GM19328 (cell line): ENCODE measurements around the gene IGFBP2.
"Not testable (repeated sequence)": the region's sequence is repeated elsewhere in the genome, so short reads cannot be mapped to it uniquely, and the experiment has no call there.

Experiments used
- ATAC-seq: cut with Tn5 transposase; IDR thresholded peaks from one replicate; pipeline ENCODE4 v1.9.1; 2021; ENCODE audit warnings: mild to moderate bottlenecking, moderate library complexity; ENCODE audit not compliant: unreplicated experiment

The IGFBP2 gene, protein sequence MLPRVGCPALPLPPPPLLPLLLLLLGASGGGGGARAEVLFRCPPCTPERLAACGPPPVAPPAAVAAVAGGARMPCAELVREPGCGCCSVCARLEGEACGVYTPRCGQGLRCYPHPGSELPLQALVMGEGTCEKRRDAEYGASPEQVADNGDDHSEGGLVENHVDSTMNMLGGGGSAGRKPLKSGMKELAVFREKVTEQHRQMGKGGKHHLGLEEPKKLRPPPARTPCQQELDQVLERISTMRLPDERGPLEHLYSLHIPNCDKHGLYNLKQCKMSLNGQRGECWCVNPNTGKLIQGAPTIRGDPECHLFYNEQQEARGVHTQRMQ

DNA sequence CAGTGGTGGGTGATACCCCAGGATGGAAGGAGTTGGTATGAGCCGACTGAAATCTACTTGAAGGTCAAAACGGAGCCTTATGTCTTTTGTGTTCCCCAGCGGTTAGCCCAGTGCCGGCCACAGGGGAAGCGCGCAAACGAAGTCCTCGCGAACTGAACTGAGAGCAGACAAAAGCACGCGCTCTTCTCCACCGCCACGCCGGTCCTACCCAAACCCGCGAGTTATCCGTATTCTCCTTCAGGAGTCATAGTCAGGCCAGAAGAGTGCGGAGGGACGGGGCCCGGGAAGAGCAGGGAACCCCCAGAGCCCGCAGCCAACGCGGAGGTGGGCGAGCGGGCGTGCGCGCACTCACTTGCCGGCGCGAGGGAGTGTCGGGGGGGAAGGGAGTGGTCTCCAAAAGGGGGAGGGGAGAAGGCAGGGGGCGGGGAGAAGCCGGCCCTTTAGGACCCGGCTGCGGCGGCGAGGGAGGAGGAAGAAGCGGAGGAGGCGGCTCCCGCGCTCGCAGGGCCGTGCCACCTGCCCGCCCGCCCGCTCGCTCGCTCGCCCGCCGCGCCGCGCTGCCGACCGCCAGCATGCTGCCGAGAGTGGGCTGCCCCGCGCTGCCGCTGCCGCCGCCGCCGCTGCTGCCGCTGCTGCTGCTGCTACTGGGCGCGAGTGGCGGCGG, at the start of gene IGFBP2:
Gene IGFBP2 (plus strand): TSS at position 469 of the 664 bp plus-strand sequence. CDS start 104 bp downstream, at position 573.
- no peak for ATAC-seq

DNA sequence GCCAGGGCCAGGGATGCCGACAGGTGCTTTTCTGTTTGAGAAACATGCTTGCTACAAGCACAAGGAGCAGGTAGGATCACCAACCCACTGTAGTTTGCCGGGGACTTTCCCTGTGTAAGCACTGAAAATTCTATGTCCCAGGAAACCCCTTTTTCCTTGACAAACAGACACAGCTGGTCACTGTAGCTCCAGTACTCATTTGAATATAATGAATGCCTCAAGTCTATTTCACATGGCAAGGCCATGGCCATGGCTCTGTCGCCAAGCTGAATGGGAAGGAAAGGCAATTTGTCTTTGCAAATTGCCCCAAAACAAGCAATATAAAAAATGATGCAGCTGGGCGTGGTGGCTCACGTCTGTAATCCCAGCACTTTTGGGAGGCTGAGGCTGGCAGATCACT, 49.6 kb upstream of the IGFBP2 start:
- no peak for ATAC-seq

DNA sequence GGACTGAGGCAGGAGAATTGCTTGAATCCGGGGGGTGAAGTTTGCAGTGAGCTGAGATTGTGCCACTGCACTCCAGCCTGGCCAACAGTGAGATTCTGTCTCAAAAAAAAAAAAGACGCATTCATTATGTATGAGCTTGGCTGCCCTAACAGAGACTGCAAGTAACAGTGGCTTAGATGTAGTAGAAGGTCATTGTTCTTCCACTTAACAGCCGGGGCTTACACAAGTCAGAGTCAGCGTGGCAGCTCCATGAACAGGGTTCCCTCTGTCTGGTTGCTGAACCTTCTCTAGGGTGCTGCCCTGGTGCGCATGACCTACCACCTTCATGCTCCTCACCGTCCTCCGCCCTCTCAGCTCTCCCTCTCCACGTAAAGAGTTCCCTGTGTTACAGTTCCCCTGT, 49.1 kb upstream of the IGFBP2 start:
- no peak for ATAC-seq

DNA sequence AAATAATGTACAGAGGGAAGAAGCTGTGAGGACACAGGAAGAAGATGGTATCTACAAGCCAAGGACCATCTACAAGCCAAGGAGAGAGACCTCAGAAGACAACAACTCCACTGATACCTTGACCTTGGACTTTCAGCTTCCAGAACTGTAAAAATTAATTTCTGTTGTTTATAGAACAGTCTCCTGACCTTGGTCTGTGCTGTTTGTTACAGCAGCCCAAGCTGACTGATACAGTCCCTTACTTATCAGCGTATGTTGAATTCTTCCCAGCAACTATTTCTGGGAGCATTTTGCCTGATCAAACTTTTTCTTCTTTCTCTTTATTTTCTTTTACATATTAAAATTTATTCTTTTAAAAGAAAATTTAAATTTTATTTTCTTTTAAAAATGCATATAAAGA, 47.8 kb upstream of the IGFBP2 start:
- no peak for ATAC-seq

DNA sequence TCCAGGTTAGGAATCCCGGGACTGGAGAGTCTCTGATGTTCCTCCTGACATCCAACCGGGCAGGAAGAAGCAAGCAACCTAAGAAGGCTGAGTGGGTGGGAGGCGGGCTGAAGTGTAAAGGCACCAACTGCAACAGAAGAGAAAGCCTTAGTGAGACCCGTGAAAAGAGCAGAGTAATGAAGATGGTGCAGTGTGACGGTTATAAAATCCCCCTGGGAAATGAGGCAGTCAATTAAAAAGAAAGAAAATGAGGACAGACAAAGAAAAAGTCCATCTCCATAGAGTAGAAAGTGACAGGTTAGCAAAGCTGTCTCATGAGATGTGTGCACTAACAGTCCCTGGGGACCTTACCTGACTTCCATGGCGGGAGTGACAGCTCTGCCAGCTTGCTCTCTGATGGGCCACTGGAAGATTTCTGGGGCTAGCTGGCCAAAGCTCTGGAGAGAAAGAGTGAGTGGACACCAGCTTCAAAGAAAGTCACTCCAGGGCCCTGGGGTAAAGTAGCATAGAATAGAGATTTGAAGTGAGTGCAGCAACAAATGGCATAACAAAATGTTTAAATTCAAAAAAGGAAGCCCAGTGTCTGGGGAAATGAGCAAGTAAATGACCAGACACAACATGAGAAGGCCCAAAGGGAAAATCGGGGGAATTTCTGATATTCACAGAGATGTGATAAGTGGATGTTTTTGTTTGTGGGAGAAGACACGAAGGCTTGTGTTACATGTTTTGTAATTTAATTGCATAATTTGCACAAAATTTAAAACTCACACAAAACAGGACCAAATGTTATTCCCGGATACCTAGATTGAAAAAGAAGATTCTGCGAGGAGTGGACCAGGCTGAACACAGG, 44.1 kb upstream of the IGFBP2 start:
- ATAC-seq, result no peak

DNA sequence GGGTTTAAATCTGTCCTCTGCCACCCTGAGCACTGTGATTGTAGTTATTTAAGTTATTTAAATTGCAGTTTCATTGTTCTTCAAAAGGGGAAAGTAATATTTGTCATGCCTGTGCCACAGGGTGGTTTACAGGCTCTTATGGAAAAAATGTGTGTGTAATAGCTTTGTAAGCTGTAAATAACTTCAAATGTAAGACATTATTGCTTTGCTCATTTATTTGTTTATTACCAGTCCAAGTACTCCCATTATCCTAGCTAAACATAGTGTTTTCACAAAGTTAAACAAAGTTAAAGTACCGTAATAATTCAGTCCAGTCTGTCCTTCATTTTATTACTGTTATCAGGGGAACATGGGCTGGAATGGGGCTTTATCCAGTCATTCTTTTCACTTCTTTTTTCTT, 43.4 kb upstream of the IGFBP2 start:
- no peak for ATAC-seq

DNA sequence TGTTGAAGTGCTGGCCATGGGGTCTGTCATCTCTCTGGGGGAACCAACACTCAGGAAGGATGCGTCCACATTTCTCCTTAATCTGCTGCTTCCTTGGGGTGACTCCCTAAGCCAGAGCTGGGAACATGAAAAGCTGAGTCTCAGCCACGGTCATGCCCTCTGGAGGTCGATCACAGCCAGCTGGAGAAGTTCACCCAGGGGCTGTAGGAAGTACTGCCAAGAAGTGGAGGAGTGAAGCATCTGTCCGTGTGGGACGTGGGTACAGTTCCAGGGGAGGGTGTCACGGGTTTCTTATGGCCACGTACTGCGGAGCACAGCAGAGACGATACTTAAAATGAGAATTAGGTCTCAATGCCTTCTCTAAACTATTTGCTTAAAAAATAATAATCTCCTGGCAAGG, 42.4 kb upstream of the IGFBP2 start:
- no peak for ATAC-seq

DNA sequence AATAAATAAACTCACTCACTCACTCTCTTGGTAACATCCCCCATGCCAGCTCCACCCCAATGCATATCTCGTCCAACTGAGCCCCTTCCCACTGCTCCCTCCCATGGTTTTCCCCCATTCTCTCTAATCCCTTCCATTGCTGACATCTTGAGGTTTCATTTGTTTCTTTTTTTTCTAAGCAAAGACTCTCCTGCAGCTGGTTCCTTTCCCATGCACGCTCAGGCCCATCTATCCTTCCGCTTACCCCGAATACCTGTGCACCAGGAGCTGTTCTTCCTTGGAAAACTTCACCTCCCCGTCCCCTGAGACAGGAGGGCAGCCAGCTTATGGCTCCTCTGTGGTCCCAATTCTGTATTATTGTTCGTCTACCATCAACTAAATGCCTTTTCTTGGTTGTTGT, 41.7 kb upstream of the IGFBP2 start:
- no peak for ATAC-seq

DNA sequence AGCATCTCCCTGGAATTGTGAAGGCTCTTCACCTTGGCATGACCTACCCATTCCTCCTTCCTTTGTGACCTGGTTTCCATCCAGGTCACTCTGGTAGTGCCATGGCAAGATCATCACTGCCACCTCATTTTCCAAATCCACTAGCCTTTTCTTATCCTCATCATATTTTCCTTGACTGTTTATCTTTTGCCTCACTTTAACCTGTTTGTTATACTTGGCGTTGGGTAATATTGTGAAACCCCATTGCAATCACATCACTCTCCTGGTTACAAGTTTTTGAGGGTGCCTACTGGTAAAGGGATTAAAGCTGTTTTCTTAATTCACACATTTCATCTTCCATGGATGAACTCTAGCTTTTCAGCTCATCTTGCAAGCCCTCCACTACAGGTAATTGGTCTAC, 39.1 kb upstream of the IGFBP2 start:
- no peak for ATAC-seq

DNA sequence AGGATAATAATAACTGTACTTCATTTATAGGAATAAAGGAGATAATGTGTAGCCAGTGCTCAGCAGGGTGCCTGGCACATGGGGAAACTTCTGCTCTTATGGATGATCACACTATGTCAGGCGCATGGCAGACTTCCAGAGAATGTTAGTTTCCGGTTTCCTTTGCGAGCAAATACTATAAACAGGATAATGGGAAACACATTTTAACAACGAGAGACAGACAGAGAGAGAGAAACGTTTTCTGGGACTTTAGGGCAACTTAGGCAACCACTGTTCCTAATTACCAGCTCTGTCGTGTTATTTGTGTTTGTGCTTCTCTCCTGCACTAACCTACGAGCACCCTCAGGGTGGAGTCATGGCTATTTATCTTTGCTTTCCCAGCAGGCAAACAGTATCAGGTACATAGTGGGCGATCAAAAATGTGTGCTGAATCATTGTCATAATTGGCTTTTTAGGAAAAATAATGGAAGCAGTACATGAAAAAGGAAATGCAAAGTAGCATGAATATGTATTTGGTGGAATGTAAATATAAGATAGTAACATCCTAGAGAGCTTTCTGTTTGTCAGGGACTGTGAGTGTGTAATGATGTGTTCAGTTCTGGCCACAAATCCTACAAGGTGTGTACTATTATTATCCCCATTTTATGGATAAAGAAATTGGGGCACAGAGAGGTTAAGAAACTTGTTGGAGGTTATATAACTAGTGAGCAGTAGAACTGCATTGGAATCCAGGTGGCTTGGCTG, 36.8 kb upstream of the IGFBP2 start:
- ATAC-seq, result no peak

DNA sequence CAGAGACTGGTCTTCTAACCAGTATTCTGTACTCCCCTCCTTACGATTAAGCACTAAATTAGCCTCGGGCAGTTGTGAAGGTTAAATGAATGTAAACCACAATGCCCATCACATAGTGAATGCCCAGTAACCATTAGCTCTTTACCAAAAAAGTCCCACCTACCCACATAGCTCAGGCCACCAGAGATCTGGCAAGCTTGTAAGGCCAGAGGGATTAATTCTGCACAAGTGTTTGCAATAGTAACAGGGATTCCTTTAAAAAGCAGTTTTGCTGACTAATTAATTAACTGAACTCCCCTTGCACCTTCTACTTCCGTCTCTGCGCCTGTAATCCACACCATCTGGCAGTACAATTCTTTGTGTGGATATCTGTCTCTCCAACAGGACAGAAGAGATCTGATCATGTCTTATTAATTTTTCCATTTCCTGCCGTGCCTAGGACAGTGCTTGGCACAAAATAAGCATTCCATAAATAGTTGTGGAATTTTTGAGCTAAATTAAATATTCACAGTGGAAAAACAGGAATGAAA, 36.2 kb upstream of the IGFBP2 start:
- no peak for ATAC-seq

DNA sequence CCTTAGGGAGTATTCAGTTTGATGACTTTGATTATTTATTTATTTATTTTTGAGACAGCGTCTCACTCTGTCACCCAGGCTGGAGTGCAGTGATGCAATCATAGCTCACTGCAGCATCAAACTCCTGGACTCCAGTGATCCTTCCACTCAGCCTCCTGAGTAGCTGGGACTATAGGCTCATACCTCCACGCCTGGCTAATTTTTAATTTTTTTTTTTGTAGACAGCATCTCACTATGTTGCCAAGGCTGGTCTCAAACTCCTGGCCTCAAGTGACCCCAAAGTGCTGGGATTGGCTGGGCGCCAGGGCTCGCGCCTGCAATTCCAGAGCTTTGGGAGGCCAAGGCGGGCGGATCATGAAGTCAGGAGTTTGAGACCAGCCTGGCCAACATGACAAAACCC, 35.4 kb upstream of the IGFBP2 start:
- ATAC-seq, result not testable (repeated sequence)

DNA sequence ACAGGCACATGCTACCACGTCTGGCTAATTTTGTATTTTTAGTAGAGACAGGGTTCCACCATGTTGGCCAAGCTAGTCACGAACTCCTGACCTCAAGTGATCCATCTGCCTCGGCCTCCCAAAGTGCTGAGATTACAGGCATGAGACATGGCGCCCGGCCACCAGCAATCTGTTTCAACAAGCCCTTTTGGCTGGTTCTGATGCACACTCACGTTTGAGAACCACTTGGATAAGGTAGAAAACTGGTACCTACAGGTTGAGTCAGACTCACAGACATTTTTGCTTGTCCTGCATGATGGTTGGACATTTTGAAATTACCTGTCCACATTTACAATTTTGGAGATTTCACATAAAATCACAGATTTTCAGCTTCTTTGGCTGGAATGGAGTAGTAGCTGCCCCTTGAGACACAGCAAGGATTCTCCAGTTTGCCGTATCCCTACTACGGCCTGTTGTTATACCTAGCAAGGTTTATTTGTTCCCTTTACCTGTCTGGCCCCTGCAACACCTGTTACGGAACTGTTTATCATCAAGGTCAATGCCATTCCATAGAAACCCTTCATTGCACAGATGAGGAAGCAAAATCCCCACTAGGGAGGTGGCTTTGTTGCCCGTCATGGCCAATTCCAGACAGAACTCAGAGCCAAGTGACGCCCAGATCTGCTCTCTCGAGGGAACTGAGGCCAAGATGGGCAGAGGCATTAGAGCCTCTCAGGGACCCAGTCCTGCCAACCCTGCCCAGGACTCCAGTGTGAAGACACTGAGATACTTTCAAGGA, 31.4 kb upstream of the IGFBP2 start:
- ATAC-seq, result no peak

DNA sequence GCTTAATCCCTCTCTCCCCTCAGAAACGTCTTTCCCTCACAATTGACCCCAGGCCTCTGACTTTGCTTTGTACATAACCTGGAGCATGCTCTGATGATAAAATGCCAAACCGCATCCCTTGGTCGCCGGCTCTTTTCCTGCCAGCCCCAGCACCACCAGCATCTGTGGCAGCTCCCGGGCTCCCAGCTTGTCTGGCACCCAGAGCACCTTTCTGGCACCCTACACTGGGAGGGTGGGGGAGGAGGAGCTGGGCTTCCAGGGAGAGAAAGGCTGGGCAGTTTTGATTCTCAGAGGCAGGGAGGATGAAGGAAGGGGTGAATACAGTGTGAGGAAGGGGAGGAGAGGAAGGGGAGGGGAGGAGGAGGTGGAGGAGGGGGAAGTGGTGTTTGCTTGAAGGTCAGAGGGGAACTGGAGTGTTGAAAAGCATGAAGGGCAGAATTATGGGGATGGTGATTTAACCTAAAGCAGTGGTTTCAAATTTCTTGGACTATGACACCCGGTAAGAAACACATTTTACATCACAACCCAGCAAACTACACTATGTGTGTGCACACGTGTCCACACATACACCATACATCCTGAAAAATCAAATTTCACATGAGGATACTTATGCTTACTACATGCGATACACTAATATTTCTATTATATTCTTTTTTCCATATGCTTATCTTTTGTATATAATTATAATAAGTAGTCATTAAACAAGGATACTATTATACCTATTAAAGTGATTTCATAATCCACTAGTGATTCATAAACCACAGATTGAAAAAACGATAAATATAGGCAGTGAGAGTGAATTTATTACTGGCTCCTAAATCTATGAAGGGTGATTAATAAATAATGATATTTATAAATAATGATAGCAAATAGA, 30.0 kb upstream of the IGFBP2 start:
- no peak for ATAC-seq

DNA sequence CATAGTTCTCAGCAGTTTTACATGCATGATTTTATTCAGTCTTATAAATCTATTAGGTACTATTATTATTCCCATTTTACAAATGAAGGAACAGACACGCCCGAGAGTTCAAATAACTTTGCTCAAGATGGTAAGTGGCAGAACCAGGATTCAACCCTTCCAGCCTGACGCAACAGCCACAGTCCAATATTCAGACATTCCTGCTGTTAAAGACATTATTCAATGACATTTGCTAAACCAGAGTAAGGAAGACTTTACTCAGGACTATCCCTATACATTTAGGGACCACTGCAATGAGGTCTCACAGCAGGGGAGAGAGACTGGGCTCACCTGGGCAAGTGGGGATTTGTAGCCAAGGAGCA, 29.4 kb upstream of the IGFBP2 start:
- no peak for ATAC-seq

DNA sequence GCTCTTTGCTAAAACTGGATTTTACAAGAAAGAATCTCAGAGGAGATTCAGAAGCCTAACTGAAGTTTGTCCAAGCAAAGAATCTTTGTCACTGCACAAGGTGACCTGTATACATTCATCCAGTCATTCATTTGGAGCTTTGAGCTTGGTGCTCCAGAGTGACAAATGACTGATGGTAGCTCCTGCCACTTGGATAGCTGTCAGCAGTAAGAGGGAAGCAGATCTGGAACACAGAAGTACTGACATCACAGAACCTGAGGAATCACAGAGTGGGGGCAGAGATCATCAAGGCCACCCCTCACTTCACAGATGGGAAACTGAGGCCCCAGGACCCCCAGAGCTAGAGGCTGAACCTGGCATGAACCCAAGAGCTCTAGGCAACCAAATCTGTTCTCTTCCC, 28.8 kb upstream of the IGFBP2 start:
- no peak for ATAC-seq

DNA sequence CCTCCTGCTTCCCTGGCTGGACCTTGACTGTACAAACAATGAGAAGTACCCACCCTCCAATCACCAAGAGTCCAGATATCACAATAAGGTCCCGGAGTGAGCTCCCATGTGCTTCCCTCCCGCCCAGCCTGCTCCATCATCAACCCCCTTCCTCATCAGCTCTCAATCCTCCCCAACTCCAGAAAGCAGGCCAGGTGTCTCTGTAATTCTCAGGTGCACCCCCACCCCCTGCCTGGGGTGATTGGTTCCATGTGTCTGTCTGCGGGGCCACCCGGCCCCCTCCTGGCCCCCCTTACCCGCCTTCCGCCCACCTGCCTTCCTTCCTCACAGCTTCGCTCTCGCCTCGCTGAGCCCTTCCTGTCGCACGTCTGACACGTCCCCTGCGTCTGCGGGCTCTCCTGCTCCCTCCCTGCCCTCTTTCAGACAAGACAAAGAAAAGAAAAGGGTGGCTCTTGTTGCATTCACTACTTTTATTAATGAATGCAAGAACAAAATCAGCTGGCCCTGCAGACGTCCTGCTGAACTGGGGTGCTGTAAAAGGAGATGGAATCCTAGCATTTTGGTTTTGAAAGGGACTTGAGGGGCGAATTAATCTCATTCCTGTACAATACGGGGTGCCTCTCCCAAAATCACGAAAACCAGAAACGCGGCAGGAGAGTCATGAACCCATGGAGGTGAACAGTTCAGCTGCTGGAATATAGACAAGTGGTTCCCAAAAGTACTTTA, 26.5 kb upstream of the IGFBP2 start:
- ATAC-seq, result peak; percentile 79

DNA sequence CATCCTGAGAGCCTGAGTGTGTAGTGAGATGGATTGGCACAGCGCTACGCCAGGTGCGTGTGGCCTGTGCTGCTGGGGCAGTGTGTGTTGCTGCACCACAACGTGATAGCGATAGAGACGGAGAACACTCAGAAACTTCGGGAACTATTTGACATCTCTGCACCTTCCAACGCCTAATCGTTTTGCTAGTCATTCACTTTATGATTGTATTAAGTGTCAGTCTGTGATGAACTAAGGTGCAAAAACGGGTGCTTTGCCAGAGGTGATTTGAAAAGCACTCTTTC, 26.0 kb upstream of the IGFBP2 start:
- ATAC-seq, result no peak

DNA sequence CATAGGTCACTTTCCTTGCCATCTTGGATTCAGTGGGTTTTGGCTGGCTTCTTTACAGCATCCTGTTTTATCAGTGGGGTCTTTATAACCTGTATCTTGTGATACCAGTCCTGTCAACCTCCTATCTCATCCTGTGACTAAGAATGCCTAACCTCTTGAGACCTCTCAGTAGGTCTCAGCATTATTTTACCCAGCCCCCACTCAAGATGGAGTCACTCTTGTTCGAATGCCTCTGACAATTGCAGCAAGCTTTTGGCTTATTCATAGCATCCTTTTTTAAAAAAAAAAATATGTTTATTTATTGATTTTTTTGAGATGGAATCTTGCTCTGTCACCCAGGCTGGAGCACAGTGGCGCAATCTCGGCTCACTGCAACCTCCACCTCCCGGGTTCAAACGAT, 24.7 kb upstream of the IGFBP2 start:
- ATAC-seq, result no peak
